T-helper 2 cell treated with Interferon-gamma antibody and Interleukin-4, amounts not matched to agents 100 ng/mL and 5 ng/mL, for 36 hours (primary cell): ENCODE results near the gene DISP3. TPM values are rescaled to one million over a fixed set of nuclear protein-coding genes. Genes with fewer than 3 reads are reported as not detected.
"Not testable (repeated sequence)": the region's sequence is repeated elsewhere in the genome, so short reads cannot be mapped to it uniquely, and the experiment has no call there.

Experiments used
- intact Hi-C: fragments of 100-400 bp; cut with micrococcal nuclease; formaldehyde crosslinking; loops from one replicate; pipeline ENCODE4 v1.15.1; 2023
- total RNA-seq: library from RNA; stranded (reverse); gene quantifications from 2 replicates; pipeline ENCODE4 v1.2.3, GENCODE V29; 2022

Gene DISP3
- total RNA-seq, 1 donor from 2014 or later, result 0.50 TPM

DNA sequence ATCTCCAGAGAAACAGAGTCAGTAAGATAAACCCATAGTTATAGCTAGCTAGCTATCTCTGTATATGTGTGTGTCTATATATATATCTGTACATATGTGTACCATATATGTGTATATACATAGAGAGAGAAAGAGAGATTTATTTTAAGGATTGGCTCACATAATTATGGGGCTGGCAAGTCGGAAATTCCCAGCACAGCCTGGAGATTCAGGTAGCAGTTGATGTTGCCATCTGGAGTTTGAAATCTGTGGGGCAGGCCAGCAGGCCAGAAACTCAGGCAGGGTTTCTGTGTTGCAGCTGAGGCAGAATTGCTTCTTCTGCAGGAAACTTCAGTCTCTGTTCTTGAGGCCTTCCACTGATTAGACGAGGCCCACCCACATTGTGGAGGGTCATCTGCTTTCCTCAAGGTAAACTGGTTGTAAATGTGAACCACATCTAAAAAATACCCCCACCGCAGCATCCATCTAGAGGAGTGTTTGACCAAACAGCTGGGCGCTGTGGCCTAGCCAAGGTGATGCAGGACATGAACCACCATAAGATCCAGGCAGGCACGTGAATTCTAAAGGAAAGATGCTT, 94.2 kb downstream of the DISP3 start:
- intact Hi-C loops, result no loop called here

DNA sequence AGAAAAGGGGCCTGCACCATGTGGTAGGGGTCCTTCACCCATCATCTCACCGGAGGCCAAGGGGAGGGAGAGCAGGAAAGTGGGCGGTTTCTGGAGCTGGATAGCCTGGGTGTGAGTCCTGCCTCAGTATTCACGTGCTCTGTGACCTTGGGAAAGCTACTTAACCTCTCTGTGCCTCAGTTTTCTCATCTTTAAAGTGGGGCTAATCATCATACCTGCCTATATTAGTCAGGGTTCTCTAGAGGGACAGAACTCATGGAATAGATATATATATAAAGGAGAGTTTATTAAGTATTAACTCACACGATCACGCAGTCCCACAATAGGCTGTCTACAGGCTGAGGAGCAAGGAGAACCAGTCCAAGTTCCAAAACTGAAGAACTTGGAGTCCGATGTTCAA, 96.6 kb downstream of the DISP3 start:
- intact Hi-C loops, result no loop called here

DNA sequence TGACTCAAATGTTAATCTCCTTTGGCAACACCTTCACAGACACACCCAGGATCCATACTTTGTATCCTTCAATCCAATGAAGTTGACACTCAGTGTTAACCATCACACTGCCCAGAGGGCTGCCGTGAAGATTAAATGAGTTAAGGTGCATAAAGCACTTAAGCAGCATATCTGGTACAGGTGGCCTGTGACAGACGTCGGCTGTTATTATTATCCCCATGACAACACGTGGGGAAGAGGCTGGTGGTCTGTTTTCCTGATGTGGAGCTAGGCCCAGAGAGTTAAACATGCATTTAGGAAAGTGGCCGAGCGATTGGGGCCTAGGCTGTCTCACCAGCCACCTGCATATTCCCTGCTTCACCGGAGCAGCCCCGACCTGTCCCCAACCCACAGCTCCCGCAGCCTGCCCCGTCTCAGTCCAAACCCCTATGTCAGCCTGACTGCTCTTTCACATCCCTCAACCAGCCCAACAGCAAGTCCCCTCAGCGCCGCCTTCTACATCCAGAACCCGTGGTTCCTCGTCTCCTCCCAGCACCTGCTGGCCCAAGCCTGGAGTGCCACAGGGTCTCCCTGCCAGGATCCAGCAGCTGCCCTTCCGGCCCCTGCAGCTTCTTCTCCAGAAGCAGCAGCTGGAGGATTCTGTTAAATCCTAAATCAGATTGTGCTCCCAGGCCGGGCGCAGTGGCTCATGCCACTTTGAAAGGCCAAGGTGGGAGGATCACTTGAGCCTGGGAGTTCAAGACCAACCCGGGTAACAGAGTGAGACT, 97.3 kb downstream of the DISP3 start:
- intact Hi-C loops, result no loop called here

DNA sequence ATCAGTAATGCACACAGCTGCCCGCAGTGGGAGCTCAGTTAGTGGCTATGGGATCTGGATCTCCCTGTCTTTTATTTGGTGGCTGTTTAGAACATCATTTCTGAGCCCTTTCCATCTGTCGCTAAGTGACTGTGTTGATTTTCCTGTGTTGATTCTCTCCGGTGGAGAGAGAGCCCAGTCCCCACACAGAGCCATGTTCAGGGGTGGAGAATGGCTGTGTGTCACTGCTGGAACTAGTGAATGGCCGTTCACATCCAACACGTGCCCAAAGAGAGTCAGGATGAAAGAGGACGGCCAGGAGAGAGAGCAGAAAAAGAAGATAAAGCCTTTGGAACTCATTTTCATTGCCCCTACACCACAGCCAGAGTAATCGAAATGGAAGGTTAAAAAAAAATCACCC, 99.0 kb downstream of the DISP3 start:
- intact Hi-C loops, result no loop called here

DNA sequence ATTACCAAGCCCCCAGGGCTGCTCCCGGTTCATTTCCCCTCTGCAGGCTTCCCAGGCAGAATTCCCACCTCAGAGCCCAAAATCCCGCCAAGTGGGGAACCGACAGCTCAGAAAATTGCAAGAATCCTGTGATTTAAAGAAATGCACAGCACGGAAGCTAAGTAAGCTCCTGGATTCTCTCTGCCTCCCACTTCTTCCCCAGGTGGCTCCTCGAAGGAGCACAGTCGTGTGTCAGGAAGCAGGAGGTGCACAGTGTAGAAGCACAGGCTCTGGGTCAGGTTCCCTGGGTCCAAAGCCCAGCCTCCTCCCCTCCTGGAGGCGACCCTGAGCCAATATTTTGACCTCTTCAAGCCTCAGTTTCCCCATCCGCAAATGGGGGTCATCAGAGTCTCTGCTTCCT, 100.6 kb downstream of the DISP3 start:
- intact Hi-C loops, result no loop called here

DNA sequence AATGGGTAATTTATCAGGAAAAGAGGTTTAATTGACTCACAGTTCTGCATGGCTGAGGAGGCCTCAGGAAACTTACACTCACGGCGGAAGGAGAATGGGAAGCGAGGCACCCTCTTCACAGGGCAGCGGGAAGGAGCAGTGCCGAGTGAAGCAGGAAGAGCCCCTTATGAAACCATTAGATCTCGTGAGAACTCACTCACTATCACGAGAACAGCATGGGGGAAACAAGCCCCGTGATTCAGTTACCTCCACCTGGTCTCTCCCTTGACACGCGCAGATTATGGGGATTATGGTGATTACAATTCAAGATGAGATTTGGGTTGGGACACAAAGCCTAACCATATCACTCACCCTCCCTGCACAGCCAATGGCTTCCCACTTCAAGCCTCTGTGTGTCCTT, 101.1 kb downstream of the DISP3 start:
- intact Hi-C loops, result not testable (repeated sequence)

DNA sequence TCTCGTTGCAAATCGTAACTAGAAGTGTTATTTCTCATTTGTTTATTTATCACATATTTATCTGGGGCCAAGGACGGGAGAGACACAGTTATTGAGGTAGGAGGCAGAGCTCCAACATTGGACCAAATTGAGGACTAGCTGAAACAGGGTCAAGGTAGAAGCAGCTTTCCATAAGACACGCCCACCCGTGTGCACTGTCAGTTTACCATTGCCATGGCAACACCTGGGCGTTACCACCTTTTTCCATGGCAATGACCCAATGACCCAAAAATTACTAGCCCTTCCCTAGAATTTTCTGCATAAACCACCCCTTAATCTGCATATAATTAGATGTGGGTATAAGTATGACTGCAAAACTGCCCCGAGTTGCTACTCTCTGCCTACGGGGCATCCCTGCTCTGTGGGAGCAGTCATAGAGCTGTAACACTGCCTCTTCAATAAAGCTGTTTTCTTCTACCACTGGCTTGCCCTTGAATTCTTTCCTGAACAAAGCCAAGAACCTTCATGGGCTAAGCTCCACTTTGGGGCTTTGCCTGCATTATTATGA, 102.6 kb downstream of the DISP3 start:
- intact Hi-C loops, result no loop called here

DNA sequence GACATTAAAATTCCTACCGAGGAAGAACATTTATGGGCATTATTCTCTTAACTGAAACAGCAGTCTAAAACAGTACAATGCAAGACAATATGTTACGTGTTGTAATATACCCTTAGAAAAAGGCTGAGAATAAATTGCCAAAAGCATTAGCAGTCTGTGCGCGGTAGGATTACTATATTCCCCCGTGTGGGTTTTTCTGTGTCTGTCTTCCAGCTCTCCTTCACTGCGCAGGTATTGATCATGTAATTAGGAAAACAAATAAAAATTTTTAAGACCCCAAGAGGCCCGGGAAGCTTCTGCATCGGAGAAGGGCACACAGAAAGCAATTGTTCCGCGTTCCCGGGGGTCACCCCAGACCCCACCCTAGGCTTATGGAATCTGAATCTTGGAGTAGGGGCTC, 106.4 kb downstream of the DISP3 start:
- intact Hi-C loops, result no loop called here

Other genes with a start within 250 kb of the DISP3 start
- gene MTOR, start 216.6 kb upstream of the DISP3 start, total RNA-seq, result 48.3 and 49.9 TPM in 2 replicates
- gene UBIAD1, start 206.0 kb upstream of the DISP3 start, total RNA-seq, result 29.2 and 31.3 TPM in 2 replicates
- gene FBXO2, start 175.3 kb downstream of the DISP3 start, total RNA-seq, result 0.41 and 0.59 TPM in 2 replicates
- gene FBXO44, start 175.7 kb downstream of the DISP3 start, total RNA-seq, result 21.8 and 23.2 TPM in 2 replicates
- gene FBXO6, start 185.0 kb downstream of the DISP3 start, total RNA-seq, result 22.9 and 24.7 TPM in 2 replicates
- 59.0 and 60.2 TPM in 2 replicates for gene MAD2L2, start 202.0 kb downstream of the DISP3 start, total RNA-seq
- gene DRAXIN, start 212.6 kb downstream of the DISP3 start, total RNA-seq, result 0.09 and 0.11 TPM in 2 replicates